Occipital lobe (tissue), 2 donors: ENCODE data around the gene ODF2. TPM values are rescaled to one million over a fixed set of nuclear protein-coding genes. Genes with fewer than 3 reads are reported as not detected.
A peak's percentile ranks its signal among the peaks of the same experiment; 100 is the strongest.
"Not testable (repeated sequence)": the region's sequence is repeated elsewhere in the genome, so short reads cannot be mapped to it uniquely, and the experiment has no call there.

Experiments used
- DNase-seq: peaks from one replicate; lab custom pipeline; 2025; lab: John Stamatoyannopoulos, UW
- total RNA-seq: library from RNA; depleted of rRNA; stranded (reverse); fragments of >200 nt; gene quantifications from one replicate; pipeline ENCODE4 v1.2.3, GENCODE V29; 2014

The ODF2 gene
- total RNA-seq, 1 donor from 2014 or later, result 14.8 TPM

DNA sequence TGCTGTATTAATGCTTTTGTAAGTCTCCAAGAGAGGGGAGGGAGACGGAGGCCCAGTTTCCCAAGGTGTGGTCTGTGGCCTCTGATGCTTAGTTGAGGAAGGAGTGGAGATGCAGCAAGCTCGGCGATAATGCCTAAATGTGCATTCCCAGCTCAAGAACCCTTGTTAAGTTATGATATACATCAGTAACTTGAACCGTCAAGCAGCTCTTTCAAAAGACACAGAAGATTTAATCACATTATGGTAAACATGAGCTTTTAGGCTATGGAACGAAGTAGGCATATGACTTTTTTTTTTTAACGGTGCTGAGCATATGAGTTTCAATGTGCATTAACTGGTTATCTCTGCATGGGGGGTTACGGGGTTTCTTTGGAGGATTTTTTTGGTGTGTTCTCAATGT, 26.4 kb downstream of the ODF2 start:
- no peak for DNase-seq

- no peak for DNase-seq
These were observed 29.0 kb downstream of the ODF2 start for GRCh38 chr9:128484686-128485413.

GRCh38 chr9:128485414-128485855, 29.6 kb downstream of the ODF2 start:
- DNase-seq, result no peak

DNA sequence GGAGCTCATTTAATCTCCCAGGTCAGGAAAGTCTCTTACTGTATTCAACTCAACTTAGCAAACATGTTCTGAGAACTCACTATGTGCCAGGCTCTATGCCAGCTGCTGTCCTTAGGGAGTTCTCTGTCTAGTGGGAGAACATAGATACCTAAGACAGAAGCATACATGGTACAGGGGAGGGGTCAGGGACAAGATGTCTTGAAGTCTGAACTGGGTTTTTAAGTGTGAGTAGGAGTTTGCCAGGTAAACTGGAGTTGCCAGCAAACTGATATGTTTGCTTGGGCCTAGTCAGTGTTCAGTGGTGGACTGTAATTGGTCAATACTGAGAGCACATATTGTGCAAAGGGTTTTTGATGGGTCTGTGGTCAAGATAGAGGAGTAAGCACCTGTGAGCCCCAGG, 30.4 kb downstream of the ODF2 start:
- DNase-seq, result no peak

GRCh38 chr9:128493424-128493823, 37.6 kb downstream of the ODF2 start:
- DNase-seq, result no peak

DNA sequence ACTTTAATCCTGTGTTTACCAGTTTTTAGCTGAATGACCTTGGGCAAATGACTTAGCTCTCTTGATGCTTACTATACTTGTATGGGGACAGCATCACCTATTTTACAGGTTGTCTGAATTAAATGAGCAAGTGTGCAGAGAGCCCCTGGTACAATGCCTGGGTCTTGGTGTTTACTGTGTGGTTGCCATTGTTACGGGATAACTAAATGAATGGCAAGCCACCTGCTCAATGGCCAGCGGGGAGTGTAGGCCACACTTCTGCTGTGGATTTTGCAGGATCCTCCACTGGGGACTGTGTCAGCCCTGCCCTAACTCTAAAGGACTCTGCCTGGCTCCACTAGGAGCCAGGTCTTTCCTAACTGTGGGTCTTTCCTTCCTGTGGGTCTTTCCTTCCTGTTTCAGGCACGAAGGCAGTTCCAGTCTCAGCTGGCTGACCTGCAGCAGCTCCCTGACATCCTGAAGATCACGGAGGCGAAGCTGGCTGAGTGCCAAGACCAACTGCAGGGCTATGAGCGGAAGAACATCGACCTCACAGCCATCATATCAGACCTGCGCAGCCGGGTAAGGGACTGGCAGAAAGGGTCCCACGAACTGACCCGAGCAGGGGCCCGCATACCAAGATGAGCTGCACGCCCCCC, 38.4 kb downstream of the ODF2 start:
- no peak for DNase-seq

GRCh38 chr9:128494746-128495129, 38.9 kb downstream of the ODF2 start:
- no peak for DNase-seq

DNA sequence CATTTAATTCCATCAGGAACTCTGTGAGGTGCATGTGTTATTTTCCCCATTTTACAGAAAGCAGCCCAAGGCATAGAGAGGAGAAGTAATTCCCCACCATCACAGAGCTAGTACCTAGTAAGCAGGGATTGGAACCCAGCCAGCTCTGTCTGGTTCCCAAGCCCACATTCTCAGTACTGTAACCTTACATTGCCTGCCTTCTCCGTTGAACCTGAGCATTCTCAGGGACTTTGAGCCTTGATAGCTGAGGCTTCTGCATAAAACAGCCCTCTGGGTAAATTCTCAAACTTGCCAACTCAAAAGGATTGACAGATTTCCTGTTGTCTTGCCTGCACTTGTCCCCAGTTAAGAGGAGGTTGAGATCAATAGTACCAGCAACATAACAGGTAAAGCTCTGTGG, 39.5 kb downstream of the ODF2 start:
- no peak for DNase-seq

DNA sequence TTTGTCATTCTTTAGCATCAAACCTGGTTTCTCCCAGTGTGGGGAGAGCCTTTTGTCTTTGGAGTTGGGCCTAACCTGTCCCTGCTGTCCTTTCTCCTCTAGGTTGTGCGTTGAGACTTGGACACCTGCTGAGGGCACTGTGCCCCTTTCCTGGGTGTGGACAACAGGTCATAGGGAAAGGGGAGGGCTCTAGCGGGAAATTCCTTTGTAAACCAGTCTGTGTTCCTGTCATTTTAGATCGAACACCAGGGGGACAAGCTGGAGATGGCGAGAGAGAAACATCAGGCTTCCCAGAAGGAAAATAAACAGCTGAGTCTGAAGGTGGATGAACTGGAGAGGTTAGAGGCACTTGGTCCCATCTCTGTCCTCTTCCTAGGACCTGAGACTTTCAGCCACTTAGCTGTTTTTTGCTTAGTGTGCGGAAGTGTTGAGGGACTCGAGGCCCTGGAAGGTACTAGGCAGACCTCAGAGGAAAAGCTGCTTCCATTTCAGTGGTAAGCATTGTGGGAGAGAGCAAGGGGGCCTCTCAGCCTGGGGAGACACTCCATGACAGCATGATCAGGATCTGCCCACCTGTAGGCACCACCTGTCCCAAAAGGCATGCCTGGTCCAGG, 40.1 kb downstream of the ODF2 start:
- DNase-seq, result no peak

- DNase-seq, result no peak
These were observed 42.2 kb downstream of the ODF2 start for GRCh38 chr9:128497824-128498610.

- DNase-seq, result no peak
These were observed 43.1 kb downstream of the ODF2 start for GRCh38 chr9:128498911-128499310.

- DNase-seq, result no peak
These were observed 44.1 kb downstream of the ODF2 start for GRCh38 chr9:128499920-128500319.

DNA sequence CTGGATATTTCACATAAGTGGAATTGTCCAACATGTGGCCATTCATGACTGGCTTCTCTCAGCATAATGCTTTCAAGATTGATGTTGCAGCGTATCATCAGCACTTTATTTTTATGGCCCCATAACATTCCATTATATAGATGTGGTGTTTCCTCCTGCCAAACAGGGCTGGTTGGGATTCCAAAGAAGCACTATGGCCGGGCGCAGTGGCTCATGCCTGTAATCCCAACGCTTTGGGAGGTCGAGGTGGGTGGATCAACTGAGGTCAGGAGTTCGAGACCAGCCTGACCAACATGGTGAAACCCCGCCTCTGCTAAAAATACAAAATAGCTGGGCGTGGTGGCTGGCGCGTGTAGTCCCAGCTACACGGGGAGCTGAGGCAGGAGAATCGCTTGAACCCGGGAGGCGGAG, 47.6 kb downstream of the ODF2 start:
- DNase-seq, result not testable (repeated sequence)

DNA sequence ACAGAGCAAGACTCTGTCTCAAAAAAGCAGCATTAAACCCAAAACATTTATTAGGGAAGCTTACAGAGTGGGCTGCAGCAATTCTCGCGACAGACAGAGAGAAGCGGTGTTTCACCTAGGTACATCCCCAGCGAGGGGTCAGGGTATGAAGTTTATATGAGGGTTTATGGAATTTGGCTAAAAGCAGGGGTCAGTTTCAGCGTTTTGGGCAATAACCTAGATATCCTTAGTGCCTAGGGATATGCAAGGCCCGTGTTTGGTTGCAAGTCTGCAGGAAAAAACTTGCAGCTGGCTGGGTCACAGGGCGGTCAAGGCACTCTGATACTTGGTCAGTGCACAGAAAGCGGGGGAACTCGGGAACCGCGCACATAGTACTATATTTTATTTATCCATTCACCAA, 48.1 kb downstream of the ODF2 start:
- no peak for DNase-seq

DNA sequence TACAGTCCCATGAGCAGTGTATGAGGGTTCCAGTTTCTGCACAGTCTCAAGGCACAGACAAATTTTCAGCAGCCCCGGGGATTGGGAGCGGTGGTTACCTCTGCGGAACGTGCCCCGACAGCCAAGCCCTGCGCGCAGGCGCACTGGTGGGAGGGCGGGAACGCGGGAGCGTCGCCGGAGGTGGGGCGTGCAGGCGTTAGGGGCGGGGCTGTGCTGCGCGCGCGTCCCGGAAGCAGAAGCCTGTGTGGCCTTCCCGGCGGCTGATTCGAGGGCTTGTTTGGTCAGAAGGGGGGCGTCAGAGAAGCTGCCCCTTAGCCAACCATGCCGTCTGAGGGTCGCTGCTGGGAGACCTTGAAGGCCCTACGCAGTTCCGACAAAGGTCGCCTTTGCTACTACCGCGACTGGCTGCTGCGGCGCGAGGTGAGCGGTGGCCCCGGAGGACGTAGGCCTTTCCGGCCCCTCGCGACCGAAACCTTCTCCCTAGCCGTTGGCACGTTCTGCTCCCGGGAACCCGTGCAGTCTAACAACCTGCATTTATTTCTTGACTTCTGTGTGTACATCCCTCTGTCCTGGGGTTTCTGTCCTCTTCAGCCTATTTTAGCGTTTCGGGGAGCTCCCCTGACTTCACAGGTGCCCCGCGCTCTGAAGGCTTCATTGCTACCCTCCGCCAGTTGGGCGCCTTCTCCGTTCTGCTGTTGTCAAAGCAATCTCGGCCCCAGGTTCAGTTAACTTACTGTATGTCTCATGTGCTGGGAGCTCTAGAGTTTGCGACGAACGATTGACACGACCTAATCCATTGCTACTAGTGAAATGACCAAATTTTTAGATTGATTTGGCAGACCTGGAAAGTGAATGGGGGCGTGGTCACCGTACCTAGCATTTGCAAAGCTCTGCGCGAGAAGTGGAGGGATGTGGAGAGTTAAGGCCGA, 48.9 kb downstream of the ODF2 start, which contains the start of gene GLE1:
TSS of gene GLE1 (plus strand) at position 235 of the 929 bp plus-strand sequence. CDS start at position 322, 87 bp downstream.
- peak; percentile 90 for DNase-seq

- DNase-seq, result no peak
These were observed 49.6 kb downstream of the ODF2 start for GRCh38 chr9:128505414-128505765.

- not testable (repeated sequence) for DNase-seq
These were observed 50.1 kb downstream of the ODF2 start for GRCh38 chr9:128505906-128506305.

DNA sequence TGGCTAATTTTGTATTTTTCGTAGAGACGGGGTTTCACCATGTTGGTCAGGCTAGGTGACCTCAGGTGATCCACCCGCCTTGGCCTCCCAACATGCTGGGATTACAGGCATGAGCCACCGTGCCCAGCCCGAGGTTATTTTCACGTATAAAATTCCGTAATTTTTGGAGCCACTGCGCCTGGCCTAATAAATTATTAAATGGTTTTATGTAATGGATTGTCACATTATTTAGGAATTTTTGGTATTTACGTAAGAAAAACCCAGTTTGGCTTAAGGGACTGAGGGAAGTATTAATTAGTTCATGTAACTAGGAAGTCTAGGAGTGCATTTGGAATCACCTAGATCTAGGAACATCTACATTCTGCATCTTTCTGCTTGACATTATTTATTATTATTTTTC, 57.0 kb downstream of the ODF2 start:
- no peak for DNase-seq

DNA sequence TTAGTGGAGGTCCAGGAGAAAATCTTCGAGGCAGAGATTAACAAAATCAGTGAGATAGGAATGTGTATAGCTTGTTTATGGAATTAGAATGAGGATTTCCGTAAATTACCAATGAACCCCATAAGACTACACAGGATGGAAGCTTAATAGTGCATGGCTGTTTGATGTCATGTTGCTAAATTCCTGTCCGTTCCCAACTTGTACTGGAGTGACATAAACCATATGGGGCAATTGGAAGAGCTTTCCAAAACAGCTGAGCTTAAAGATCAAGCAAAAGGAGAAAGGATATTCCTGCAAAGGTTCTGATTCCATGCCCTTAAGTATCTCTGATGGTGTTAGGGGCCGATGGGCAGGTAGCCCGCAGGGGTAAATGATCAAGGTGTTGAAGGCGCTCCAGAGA, 66.2 kb downstream of the ODF2 start:
- DNase-seq, result no peak

- no peak for DNase-seq
These were observed 67.6 kb downstream of the ODF2 start for GRCh38 chr9:128523199-128523925.
